HG03060 (cell line): ENCODE data around the gene R3HDM1.
A peak's percentile ranks its signal among the peaks of the same experiment; 100 is the strongest.
"Not testable (repeated sequence)": the region's sequence is repeated elsewhere in the genome, so short reads cannot be mapped to it uniquely, and the experiment has no call there.

Experiments
- ATAC-seq: cut with Tn5 transposase; IDR thresholded peaks from one replicate; pipeline ENCODE4 v1.9.1; 2021; ENCODE audit warnings: low read depth, moderate number of reproducible peaks; ENCODE audit not compliant: unreplicated experiment

R3HDM1 gene

DNA sequence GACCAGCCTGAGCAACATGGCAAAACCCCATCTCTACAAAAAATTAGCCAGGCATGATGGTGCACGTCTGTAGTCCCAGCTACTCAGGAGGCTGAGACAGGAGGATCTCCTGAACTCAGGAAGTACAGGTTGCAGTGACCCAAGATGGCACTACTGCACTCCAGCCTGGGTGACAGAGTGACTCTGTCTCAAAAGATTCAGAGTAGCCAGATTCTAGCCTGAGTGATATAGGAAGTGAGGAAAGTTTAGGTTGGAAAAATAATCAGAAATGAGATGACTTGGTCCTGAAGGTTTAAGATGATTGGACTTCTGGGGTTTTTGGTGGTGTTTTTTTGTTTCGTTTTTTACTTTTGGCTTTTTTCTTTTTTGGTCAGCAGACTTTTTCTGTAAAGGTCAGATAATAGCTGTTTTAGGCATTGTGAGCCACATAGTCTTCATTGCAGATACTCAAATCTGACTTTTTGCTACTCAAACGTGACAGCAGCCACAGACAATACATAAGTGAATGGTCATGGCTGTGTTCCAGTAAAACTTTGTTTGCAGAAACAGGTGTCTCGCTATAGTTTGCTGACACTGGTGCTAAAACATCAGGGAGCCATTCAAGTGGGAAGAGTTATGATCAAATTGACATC is 106.3 kb downstream of the R3HDM1 start:
- no peak for ATAC-seq

DNA sequence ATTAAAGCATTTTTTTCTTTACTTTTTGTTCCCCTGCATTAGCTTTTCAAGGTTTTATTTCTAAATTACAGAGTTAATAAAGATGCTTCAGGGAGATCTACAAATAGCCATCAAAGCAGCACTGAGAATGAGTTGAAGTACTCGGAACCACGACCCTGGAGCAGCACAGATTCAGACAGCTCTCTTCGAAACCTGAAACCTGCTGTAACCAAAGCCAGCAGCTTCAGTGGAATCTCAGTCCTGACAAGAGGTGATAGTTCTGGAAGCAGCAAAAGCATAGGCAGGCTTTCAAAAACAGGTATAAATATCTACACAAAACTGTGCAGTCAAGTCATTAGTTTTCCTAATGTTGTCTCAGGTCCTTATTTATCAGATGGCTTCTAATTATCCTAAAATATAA is 107.5 kb downstream of the R3HDM1 start:
- ATAC-seq, result no peak

DNA sequence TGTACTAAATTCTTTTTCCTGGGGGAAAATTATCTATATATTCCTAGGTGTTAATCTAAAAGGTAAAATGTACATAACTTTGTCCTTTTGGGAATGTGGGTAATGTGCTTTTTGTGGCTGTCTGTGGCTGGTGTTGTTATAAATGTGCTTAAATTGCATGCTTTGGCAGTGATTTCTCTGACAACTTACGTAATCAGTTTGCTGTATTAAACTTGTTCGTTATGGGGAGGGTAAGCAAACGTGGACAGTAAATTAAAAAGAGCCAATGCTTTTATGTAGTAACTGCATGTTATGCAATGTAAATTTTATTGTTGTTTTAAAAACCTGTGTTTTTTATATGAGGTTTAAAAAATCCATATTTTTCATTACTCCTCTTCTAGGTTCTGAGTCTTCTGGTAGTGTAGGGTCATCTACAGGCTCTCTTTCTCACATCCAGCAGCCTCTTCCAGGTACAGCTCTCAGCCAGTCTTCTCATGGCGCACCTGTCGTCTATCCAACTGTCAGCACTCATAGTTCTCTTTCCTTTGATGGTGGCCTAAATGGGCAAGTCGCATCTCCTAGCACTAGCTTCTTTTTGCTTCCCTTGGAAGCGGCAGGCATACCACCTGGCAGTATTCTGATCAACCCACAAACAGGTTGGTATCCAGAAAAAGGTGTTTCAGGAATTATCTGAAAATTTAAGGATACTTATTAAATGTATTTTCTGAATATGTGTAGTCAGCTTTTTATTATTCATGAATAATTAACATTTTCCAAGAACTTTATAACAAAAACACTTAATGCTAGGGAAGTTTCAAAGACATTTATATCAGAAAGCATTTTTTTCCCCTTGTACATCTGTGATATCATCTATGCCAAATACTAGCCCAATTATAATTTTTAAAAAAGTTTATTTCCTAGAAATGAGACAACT is 110.1 kb downstream of the R3HDM1 start:
- ATAC-seq, result no peak

DNA sequence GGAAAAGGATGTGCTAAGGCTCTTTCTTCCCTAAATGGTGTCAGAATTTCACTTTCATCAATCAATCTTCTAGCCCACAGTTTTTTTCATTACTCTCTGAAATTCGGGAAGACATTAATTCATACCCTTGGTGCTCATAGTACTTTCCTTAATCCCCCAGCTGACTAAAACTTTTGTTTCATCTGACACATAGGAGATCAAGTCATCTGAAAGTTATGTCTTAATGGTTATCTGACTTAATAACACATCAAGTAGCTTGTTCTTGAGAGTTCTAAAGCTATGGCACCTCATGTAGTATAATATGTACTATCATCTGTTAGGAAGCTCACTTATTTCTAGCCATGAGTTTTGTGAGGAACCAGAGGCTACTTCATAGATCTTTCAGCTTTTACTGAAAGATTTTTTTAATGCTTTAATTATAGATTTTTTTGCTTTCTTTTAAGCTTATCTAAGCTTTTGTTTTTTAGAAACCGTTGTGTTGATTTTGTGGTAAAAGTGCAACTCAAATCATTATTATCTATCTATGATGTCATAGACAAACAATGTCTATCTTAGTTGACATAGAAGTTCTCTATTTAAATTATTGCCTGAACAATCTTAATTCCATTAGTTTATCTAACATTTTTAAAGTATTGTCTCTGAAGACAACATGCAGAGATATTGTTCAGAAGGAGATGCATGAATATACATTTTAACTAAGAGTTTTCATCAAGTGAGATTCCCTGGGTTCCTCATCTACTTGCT is 116.7 kb downstream of the R3HDM1 start:
- ATAC-seq, result no peak

DNA sequence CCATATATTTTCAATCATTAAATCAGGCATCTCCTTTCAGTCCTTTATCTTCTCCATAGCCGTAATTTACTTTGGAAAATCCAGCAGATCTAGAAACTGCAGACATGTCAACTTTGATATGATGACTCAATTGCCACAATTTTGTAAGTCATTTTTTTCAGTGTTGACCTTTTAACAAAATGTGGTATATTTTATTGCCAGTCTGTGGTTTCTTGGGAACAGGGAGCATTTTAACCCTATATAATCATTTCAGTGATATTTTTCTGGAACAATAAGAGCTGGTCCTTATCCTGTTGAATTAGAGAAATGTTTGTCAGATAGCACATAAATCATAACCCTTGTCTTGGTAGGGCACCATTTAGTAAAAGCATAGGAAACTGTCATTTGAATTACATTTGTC is 119.4 kb downstream of the R3HDM1 start:
- ATAC-seq, result no peak

DNA sequence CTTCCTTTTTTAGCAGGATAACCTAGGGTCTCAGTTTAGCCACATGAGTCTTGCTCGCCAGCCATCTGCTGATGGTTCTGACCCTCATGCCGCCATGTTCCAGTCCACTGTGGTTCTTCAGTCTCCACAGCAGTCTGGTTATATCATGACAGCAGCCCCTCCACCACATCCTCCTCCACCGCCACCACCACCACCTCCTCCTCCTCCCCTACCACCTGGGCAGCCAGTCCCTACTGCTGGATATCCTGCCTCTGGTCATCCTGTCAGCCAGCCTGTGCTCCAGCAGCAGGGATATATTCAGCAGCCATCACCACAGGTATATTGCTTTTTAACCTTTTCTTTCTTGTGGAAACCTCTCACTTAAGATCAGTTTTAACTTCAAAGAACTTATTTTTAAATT is 120.4 kb downstream of the R3HDM1 start:
- ATAC-seq, result no peak

DNA sequence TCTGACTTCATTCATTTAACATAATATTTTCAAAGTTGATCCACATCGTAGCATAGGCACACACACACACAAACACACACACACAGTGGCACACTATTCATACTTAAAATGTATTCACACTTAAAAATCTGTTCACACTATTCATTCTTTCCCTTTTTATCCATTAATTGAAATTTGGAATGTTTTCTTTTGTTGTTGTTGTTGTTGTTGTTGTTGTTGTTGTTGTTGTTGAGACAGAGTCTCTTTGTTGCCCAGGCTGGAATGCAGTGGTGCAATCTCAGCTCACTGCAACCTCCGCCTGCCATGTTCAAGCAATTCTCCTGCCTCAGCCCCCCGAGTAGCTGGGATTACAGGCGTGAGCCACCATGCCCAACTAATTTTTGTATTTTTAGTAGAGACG is 123.0 kb downstream of the R3HDM1 start:
- ATAC-seq, result not testable (repeated sequence)

DNA sequence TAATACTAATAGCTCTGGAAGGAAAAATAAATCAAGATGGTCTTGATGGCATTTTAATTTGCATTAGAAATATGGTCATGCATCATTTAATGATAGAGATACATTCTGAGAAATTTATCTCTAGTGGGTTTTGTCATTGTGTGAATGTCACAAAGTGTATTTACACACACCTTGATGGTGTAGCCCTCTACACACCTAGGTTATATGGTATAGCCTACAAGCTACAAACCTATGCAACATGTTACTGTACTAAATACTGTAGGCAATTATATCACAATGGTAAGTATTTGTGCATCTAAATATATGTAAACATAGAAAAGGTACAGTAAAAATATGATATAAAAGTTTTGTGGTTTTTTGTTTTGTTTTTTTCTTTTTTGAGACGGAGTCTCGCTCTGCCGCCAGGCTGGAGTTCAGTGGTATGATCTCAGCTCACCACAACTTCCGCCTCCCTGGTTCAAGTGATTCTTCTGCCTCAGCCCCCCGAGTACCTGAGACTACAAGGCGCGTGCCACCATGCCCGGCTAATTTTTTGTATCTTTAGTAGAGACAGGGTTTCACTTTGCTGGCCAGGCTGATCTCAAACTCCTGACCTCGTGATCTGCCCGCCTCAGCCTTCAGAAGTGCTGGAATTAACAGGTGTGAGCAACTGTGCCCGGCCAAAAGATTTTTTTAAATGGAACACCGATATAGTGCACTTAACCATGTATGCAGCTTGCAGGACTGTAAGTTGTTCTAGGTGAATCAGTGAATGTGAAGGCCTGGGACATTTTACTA is 126.7 kb downstream of the R3HDM1 start:
- ATAC-seq, result no peak

DNA sequence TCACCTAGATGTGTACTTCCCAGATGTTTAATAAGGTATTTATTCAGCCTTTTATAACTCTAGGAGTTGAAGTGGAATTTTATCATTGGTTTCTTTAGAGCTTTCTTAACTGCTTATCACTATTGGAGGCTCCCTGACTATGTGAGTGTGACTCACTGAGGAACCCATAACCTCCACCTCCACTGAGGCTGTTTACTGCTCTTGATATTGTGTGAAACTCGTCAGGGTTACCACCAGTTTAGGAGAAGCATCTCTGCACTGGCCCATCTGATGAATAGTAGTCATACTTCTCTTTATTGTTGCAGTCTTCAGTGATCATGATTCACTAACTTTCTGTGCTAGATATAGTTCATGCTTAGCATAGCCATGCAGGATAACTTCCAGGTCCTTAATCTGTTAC is 130.8 kb downstream of the R3HDM1 start:
- ATAC-seq, result no peak

DNA sequence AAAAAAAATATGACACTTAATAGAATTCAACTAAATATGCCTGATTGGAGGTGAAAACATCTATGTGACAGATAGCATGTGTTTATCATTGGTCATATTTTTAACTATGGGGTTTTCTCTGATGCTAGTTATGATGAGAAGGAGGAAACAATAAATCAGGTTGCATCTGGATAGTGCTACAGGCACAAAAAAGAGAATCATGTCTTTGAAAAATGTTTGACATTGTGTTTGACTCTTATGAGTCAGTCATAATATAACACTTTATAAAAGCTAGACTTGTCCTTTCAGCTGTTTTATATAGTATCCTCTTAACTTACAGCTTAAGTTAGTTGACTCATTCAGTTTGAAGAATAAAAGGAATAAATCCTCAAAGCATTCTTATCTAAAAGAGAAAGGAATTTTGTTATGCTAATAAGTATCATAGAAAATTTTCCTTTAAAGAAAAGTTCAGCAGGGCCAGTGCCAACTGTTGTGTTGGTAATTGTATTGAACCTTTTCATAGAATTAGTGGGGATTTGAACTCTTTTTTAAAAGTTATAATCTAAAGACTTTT is 131.9 kb downstream of the R3HDM1 start:
- no peak for ATAC-seq

DNA sequence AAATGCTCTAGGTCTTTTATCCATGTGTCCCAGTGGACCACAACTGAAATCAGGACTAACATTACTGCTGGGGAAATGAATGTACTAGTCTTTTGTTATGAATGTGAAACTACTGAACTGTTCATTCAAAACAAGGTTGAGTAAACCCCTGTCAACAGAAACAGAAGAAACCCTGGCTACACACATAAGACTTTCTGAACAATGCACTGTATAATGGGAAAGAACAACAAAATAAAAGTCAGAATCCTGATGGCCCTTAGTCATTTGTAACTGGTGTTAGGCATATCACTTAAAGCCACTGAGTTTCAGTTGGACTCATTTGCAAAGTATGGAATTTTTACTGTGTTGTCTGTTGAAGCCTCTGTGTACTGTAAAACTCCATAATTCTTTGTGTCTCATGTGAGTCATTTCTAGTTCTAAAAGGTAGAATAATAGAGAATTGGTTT is 133.4 kb downstream of the R3HDM1 start:
- ATAC-seq, result peak; percentile 77

DNA sequence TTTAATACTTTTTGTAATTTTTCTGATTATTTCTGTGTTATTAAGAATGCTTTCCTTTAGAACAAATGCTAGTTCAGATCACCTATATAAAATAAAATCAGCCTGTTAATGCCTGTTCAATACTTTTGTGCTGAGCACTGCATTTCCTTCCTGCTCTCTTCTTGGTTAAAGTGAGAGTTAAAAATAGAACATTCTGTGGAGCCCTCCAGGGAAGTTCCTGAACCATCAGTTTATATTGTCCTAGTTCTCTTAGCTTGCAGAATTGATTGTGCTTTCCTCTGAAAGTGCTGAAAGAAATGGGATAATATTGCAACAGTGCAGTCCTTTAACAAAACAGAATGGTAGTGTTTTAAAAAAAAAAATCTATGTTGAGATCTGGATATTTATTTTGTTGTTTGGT is 135.8 kb downstream of the R3HDM1 start:
- no peak for ATAC-seq

DNA sequence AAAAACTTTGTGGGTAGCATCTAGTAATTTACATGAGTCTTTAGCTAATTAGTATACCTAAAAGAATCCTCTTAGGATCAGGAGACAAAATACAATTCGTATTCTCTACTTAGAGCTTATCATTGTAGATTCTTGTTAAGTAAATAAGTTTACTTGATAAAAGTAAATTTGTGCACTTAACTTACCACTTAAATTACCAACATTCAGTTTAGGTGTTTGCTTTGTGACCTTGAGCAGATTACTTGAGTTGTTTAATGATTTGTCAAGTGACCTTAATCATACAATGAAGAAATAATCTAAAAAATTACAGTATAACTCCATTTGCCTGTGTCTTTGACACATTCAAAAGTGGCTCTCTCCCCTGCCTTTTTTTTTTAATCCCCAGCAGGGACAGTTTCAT is 143.2 kb downstream of the R3HDM1 start:
- no peak for ATAC-seq

DNA sequence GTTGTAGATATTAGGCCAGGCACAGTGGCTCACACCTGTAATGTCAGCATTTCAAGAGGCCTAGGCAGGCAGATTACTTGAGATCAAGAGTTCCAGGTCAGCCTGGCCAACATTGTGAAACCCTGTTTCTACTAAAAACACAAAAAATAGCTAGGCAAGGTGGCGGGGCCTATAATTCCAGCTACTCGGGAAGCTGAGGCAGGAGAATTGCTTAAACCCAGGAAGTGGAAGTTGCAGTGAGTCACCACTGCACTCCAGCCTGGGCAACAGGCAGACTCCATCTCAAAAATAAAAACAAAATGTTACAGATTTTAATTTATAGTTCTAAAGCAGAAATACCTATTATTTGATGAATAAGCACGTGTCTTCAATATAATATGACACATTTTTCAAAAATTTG is 144.7 kb downstream of the R3HDM1 start:
- ATAC-seq, result no peak

DNA sequence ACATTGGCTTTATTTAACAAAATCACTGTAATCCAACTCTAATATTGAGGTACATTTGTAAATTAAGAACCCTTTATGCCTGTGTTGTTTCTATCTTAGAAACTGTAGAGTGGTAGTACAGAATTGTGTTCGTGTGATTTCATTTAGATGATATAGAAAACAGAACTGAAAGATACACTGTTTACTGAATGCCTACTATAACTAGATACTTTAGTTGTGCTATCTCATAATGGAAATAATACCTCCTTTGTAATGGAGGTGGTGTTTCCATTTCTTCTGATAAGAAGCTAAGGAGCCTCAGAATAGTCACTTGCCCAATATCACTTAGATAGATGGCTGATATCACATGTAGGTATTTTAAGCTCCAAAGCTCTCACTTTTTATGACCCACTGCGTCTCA is 147.8 kb downstream of the R3HDM1 start:
- no peak for ATAC-seq

DNA sequence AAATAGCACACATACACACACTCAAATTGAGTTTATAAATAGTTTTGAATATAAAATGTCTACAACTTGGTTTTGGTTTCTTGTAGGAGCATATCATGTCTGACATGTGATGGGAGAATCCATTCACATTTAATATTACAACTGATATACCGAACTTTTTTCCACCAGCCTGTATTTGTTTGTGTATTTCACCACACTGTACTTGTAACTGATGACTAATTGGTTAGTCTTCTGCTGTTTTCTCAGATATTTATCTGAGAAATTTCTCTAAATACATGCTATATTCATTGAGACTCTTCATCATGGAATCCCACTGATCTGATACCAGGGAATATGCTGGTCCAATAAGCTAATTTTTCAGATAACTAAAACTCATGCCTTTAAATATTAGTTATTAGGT is 154.1 kb downstream of the R3HDM1 start:
- no peak for ATAC-seq

DNA sequence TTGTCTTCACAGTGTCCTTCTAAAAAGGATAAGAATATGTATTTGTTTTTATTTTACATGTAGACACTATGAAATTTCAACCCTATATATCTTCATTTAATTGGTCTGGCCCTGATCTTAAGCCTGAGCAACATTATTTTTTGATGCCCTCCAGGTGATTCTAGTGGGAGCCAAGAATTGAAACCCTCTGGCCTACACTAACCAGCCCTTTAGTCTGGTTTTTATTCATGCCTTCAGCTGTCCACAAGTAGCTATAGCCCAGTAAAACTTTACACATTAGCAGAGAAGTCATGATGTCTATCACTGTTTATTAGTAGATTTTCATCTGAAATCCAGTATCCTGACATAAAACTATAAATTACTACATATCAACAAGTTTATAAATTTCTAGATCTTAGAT is 157.7 kb downstream of the R3HDM1 start:
- no peak for ATAC-seq

DNA sequence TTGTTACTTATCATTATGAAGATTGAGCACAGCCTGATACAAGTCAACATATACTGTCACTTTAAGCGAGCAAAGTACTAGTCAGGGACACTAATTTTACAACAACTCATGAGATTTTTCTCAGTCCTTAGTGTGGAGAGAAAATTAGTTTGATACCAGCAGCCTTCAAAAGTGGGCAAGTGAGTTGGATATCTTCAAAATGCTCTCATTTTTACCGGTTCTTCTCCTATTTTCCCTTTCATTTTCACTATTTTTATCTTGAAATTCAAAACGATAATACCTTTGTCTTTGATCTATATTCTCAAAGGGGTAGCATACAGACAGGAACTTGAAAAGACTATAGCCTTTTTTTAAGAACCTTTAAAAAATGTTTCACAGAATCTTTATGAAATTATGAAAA is 158.4 kb downstream of the R3HDM1 start:
- no peak for ATAC-seq

DNA sequence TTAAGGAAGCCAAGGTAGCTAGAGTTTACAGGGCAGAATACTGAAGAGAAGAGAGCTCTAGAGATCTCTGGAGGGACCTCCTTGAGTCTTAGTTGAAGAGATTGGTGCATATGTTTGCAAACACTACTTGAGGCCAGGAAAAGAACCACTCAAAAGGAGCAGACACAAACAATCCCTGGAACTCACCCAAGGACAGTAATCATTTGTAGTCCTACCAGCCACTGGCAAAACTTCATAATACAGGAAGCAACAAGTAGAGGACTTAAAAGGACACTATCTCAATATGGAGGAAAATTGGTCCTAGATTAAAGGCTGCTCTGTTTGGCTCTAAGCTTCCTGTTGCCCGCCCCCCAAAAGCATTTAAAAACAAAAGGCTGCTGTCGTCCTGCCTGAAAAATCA is 163.4 kb downstream of the R3HDM1 start:
- ATAC-seq, result no peak

DNA sequence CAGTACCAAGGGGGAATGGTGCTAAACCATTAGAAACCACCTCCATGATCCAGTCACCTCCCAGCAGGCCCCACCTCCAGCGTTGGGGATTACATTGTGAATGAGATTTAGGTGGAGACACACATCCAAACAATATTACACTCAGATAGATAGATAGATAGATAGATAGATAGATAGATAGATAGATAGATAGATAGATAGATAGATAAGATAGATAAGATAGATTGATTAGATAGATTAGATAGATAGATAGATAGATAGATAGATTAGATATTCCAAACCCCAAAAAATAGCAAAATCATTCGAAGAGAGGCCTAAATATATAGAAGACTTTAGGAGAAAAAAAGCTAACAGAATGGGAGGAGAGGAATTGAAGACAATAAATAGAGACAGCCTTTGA is 167.6 kb downstream of the R3HDM1 start:
- ATAC-seq, result no peak
